COLO668 (cell line): ENCODE results near the gene NMNAT2.
"Not testable (repeated sequence)": the region's sequence is repeated elsewhere in the genome, so short reads cannot be mapped to it uniquely, and the experiment has no call there.

ENCODE experiments used
- DNase-seq: peaks from one replicate; lab custom pipeline; 2025; ENCODE audit not compliant: unreplicated experiment; lab: John Stamatoyannopoulos, UW

Gene NMNAT2

GRCh38 chr1:183418696-183419095 is 516 bp upstream of the NMNAT2 start:
- no peak for DNase-seq

DNA sequence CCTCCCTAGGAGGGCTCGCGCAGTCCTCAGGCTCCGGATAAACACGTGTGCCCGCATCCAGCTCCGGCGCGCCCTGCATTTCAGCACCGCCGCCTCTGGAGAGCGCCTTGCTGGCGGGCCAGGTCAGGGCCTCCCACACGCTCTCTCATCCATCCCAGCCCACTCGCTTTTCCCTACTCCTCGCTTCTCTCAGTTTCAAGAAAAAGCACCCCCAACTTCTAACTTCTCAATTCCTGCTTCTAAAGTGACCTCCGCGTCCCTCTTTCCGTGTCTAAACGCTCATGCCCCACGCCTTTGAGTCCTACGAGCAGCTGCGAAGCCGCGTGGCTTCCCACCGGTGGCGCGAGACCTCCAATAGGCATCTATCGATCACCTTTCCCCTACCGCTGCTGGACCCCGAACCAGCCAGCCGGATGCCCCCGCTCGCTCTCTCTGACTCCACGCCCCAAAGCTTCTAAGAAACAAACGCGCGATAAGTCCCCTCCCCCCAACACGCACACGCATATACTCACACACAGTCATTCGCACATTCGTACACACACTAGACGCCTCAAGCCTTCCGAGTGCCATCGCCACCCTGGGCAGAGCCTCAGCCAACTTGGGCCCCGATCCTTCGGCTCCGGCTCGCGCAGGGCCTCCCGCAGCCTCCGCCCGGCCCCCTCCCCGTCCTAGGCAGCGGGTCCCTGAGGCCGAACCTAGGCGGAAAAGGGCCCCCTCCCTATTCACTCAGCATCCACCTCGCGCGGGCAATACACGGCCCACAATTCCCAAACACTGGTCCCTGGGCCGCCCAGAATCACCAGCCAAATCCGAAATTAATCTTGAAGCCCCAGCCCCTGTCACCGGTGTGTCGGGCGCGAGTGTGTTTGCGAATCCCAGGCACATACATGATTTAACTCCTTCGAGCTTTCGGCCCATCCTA is 1.1 kb downstream of the NMNAT2 start:
- DNase-seq: peak; percentile 86

GRCh38 chr1:183414365-183414764 is 3.8 kb downstream of the NMNAT2 start:
- DNase-seq: no peak

DNA sequence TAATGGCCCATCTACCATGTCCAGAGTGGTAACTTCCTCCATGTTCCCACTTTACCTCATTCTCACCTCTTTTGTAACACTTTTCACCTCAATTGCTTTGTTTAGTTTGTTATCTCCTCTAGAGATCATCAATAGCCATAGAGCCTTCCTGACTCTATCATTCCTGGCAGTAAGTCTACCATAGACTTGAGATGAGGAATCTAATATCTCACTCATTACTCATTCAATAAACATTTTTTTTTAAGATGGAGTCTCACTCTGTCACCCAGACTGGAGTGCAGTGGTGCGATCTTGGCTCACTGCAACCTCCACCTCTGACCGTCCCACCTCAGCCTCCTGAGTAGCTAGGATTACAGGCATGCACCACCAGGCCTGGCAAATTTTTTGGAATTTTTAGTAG is 7.1 kb downstream of the NMNAT2 start:
- DNase-seq: no peak

GRCh38 chr1:183407961-183408360 is 10.2 kb downstream of the NMNAT2 start:
- DNase-seq: no peak

DNA sequence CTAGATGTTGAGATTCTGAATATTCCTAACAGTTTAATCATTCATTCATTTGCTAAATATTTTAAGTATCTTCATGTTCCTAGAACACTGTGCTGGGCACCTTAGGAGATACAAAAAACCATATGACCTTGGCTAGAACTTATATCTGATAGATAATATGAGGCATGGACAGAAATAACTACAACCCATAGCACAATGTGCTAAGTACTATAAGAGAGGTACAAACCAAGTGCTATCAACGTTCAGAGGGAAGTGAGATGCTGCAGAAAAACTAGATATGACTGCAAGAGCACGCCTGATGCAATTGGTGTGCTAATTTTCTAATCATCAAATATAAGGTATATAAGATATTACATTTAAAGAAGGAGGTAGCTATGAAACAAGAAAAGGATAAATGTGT is 10.7 kb downstream of the NMNAT2 start:
- no peak for DNase-seq

GRCh38 chr1:183404476-183404875 is 13.7 kb downstream of the NMNAT2 start:
- DNase-seq: no peak

- no peak for DNase-seq
Observed at GRCh38 chr1:183403498-183403897, 14.7 kb downstream of the NMNAT2 start.

DNA sequence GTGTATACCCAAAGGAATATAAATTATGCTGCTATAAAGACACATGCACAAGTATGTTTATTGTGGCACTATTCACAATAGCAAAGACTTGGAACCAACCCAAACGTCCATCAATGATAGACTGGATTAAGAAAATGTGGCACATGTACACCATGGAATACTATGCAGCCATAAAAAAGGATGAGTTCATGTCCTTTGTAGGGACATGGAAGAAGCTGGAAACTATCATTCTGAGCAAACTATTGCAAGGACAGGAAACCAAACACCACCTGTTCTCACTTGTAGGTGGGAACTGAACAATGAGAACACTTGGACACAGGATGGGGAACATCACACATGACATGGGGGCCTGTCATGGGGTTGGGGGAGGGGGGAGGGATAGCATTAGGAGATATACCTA is 16.6 kb downstream of the NMNAT2 start:
- not testable (repeated sequence) for DNase-seq

DNA sequence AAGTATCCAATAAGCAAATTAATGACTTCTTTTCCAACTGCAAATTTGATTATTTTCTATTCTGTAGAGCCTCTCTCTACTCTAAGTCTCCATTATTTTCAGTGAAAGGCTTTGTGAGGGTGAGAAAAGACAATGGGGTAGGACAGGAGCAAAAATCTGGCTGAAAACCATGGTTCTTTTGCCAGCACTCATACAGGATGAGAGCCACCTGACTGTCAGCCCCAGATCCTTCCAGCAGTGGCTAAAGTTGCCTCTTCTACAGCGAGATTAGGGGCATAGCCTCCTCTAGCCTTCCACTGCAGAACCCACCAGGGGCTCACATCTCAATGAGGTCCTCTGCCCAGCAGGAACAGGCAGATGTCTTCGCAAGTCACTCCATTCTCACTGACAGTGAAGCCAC is 23.7 kb downstream of the NMNAT2 start:
- DNase-seq: no peak

GRCh38 chr1:183391863-183392262 is 26.3 kb downstream of the NMNAT2 start:
- no peak for DNase-seq

DNA sequence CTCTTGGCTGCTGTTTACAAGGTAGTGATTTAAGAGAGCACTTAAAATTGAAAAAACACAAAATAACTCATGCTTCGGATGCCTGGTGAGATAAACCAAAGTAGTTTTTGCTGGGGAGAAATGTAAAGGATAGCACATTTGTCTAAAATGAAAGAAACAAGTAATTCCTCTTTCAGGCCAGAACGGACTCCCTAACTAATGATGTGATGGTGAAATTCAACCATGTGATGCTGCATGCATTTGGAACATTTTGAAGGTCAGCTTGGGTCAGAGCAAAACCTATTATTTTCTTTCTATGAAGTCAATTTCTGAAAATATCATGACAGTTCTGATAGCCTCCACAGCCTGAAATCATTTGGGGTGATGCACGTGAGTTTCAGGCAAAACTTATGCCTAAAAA is 27.6 kb downstream of the NMNAT2 start:
- DNase-seq: no peak

DNA sequence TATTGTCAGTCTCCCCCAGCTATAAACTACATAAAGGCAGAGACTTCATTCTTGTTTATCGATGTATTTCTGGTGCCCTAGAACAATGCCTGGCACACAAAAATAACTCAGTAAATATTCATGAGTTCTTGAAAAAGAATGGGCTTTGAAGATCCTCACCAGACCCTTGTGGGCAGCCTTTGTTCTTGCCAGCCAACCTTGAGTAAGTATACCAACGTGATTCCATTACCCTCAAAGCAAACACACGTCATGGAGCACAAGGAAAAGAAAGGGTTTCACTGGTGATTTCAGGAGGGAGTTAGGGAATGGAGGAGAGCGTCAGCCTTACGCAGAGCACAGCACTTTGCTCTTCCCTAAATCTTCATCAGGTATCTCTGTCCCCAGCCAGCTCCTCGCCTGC is 29.4 kb downstream of the NMNAT2 start:
- DNase-seq: no peak

GRCh38 chr1:183385340-183386144 is 32.6 kb downstream of the NMNAT2 start:
- no peak for DNase-seq

DNA sequence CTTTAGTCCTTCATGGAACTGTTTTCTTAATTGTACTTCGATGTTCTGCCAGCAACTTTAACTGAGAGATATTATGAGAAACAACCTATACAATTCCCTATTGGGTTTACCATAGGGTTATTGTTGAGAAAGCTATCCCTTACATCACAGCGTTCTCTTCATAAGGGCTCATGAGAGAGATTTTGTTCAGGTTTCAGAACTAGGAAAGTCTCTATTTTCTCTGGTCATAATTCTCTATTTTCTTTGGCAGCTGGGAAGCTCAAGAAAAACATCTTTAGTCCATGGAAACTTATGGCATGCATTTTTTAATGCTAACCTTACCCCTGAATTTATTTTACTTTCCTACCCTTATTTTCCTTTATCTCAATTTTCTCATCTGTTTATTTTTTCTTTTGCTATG is 38.2 kb downstream of the NMNAT2 start:
- no peak for DNase-seq

DNA sequence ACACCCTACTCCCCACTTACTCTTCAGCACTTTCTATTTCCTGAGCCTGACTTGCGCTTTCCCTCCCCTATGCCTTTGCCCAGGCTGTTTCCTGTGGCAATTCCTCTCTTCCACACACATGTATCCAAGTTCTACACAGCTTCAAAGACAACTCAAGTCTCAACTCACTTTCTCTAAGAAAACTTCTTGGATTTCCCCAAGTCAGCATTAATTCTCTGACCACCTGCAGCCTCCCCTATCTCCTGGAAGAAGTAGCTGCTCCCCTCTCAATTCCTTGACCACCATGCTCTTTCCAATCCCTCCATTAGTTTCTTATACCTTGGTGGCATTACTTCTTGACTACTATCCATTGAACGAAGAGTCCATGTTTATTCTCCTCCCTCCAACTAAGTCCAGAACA is 42.8 kb downstream of the NMNAT2 start:
- DNase-seq: no peak

DNA sequence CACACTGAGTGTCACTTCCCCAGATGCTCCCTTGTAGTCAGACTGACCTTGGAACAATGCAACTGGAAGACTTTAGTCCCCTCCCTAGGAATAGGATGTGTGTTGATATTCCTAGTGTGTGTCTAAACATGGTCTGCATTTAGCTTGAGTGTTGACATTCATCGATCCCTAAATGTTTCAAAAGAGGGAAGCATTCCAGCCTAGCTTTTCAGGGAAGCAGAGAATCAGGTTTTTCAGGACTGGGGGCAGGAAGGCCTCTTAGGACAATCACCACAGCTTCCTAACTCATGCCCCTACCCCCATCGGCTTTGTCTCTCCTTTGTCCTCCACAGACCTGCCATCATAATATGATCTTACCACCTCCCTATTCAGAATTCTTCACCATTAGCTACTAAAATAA is 43.4 kb downstream of the NMNAT2 start:
- DNase-seq: peak; percentile 11

GRCh38 chr1:183372586-183373230 is 45.5 kb downstream of the NMNAT2 start:
- DNase-seq: no peak

- DNase-seq: no peak
Observed at GRCh38 chr1:183370399-183371058, 47.7 kb downstream of the NMNAT2 start.

- DNase-seq: no peak
Observed at GRCh38 chr1:183368213-183369108, 49.7 kb downstream of the NMNAT2 start.
